Gastroesophageal sphincter (tissue), 3 donors: ENCODE measurements around the gene DPM3.

Source experiments
- EP300 ChIP-seq: sonication (generic); formaldehyde crosslinking; IDR thresholded peaks from one replicate; pipeline ENCODE4 v1.6.1; 2017; ENCODE audit warnings: antibody characterized with exemption, mild to moderate bottlenecking
- POLR2A ChIP-seq, 2 donors: fragments of 450-650 bp; IDR thresholded peaks; one replicate each; pipeline ENCODE4 v1.6.1; 2017; ENCODE audit warnings: antibody characterized with exemption in 2 of 2, mild to moderate bottlenecking in 2 of 2, moderate library complexity in 1 of 2
- POLR2AphosphoS5 ChIP-seq: sonication (generic); formaldehyde crosslinking; IDR thresholded peaks from one replicate; pipeline ENCODE4 v1.6.1; 2017; ENCODE audit warnings: antibody characterized with exemption
- TF ChIP-seq, protein P1 (sequence below), 4 experiments: fragments of 200-600 bp in 2 of 4; fragments of 450-650 bp in 2 of 4; sonication (generic) in 1 of 4; IDR thresholded peaks; one replicate each; pipeline ENCODE4 v1.5.1; 2017 to 2019; ENCODE audit warnings: antibody characterized with exemption in 4 of 4, mild to moderate bottlenecking in 2 of 4, moderate library complexity in 2 of 4

DNA sequence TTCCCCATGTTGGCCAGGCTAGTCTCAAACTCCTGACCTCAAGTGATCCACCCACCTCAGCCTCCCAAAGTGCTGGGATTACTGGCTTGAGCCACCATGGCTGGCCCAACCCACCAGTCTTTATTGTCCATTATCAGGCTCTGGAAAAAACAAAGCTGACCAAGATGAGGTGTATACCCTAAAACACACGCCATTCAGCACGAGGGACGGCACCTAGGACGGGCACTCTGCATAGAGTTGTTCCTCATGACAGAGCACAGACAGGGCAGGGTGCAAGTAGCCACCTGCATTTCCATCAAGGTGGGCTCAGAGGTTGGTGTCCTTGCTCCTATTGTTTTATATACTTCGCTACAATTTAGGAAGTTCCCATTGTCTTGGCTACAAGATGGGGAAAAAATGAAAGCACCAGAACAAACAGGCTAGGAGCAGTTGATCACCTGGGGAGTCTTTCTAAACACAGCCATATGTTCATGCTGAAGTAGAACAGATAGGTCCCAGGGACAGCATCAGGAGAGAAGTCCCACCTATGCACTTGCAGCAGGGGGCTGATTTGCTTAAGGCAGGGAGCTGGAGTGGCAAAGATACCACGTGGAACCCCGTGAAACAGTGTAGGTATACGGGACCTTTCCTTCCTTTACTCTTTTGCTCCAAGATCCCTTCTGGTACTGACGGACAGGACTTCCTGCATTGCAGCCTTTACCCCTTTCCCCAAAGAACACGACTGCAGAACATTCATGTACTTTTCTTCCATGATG lies 28.3 kb upstream of the DPM3 start:
- TF ChIP-seq, protein P1, sequence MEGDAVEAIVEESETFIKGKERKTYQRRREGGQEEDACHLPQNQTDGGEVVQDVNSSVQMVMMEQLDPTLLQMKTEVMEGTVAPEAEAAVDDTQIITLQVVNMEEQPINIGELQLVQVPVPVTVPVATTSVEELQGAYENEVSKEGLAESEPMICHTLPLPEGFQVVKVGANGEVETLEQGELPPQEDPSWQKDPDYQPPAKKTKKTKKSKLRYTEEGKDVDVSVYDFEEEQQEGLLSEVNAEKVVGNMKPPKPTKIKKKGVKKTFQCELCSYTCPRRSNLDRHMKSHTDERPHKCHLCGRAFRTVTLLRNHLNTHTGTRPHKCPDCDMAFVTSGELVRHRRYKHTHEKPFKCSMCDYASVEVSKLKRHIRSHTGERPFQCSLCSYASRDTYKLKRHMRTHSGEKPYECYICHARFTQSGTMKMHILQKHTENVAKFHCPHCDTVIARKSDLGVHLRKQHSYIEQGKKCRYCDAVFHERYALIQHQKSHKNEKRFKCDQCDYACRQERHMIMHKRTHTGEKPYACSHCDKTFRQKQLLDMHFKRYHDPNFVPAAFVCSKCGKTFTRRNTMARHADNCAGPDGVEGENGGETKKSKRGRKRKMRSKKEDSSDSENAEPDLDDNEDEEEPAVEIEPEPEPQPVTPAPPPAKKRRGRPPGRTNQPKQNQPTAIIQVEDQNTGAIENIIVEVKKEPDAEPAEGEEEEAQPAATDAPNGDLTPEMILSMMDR (IDR thresholded peaks at IDR 0.05) = no peak
- TF ChIP-seq POLR2AphosphoS5 (no peak), EP300 (no peak), POLR2A (IDR thresholded peaks at IDR 0.05) (no peak)
